ENCODE data around the gene GLE1.

GRCh38 chr9:128494746-128495129 is 9.8 kb upstream of the GLE1 start:
- TF ChIP-seq CTCF (IDR thresholded peaks at IDR 0.05; ENCODE audit: low read depth, low read length) (no peak), EZH2phosphoT487 (IDR thresholded peaks at IDR 0.05; ENCODE audit: low read depth) (no peak)

All from OCI-LY3 (cell line).